ENCODE results near the gene KCNMA1.

- TF ChIP-seq CTCF (IDR thresholded peaks at IDR 0.05) (no peak), EZH2 (IDR thresholded peaks at IDR 0.05; ENCODE audit: borderline replicate concordance, insufficient read depth, low read depth, low read length, poor library complexity, severe bottlenecking) (no peak)
These were observed 567.3 kb downstream of the KCNMA1 start for GRCh38 chr10:77070346-77070745.

Measured in B cell (primary cell).